K562 (cell line): Measurements from ENCODE around the gene CTF1. TPM values are rescaled to one million over a fixed set of nuclear protein-coding genes. Genes with fewer than 3 reads are reported as not detected.
A peak's percentile ranks its signal among the peaks of the same experiment; 100 is the strongest.

ENCODE experiments used
- AFF4 ChIP-seq: sonication (generic); formaldehyde crosslinking; IDR thresholded peaks from 2 replicates; pipeline ENCODE4 v1.8.0; 2023; ENCODE audit warnings: mild to moderate bottlenecking, missing genetic modification reagents
- HNRNPL ChIP-seq: fragments of 200-400 bp; formaldehyde crosslinking; IDR thresholded peaks from 2 replicates; pipeline ENCODE4 v1.6.1; 2017; ENCODE audit warnings: low read depth, mild to moderate bottlenecking, low read length
- IRF1 ChIP-seq: sonication (generic); formaldehyde crosslinking; IDR thresholded peaks from 2 replicates; pipeline ENCODE4 v1.8.0; 2022; ENCODE audit warnings: missing genetic modification reagents, mild to moderate bottlenecking, borderline replicate concordance
- JUN ChIP-seq, 2 experiments: sonication (generic) in 1 of 2; formaldehyde crosslinking in 1 of 2; IDR thresholded peaks; 2 replicates each; pipeline versions ENCODE4 v1.6.1 to v1.8.0; 2012 to 2022; ENCODE audit warnings: borderline replicate concordance in 2 of 2, mild to moderate bottlenecking in 2 of 2, improper control_type of control experiment in 1 of 2, low read depth in 1 of 2, low read length in 1 of 2, missing genetic modification reagents in 1 of 2
- MNT ChIP-seq, 2 experiments: fragments of 450-650 bp; conservative IDR thresholded peaks; 2 replicates each; pipeline ENCODE4 v1.6.1; 2017; ENCODE audit warnings: mild to moderate bottlenecking in 2 of 2, moderate library complexity in 2 of 2
- MYC ChIP-seq, 2 experiments: fragments of 250-450 bp in 1 of 2; sonication (Bioruptor Pico) in 1 of 2; IDR thresholded peaks; 2 replicates each; pipeline versions ENCODE4 v1.5.1 to v1.6.1; 2012 to 2021; ENCODE audit warnings: low read depth in 2 of 2, borderline replicate concordance in 1 of 2, improper control_type of control experiment in 1 of 2, low read length in 1 of 2, mild to moderate bottlenecking in 1 of 2, moderate library complexity in 1 of 2
- NFYB ChIP-seq: IDR thresholded peaks from 2 replicates; pipeline ENCODE4 v1.6.1; 2011; ENCODE audit warnings: mild to moderate bottlenecking, moderate library complexity; ENCODE audit not compliant: insufficient read length; ENCODE audit errors: extremely low read depth
- POLR2G ChIP-seq: fragments of 200-400 bp; formaldehyde crosslinking; IDR thresholded peaks from 2 replicates; pipeline ENCODE4 v1.6.1; 2017; ENCODE audit warnings: low read depth, mild to moderate bottlenecking, antibody characterized with exemption, low read length, moderate library complexity
- RFX5 ChIP-seq: IDR thresholded peaks from 2 replicates; pipeline ENCODE4 v1.6.1; 2011; ENCODE audit warnings: low read depth, mild to moderate bottlenecking, improper control_type of control experiment, low read length
- SMC3 ChIP-seq: conservative IDR thresholded peaks from 2 replicates; pipeline ENCODE4 v1.6.1; 2011; ENCODE audit warnings: low read depth, low read length, improper control_type of control experiment; ENCODE audit not compliant: insufficient read depth
- TAF7 ChIP-seq: fragments of 450-650 bp; IDR thresholded peaks from 2 replicates; pipeline ENCODE4 v1.6.1; 2016; ENCODE audit warnings: missing genetic modification characterization, missing compliant biosample characterization
- TOE1 ChIP-seq, 2 experiments: fragments of 450-650 bp in 1 of 2; sonication (generic) in 1 of 2; formaldehyde crosslinking in 1 of 2; IDR thresholded peaks; 2 replicates each; pipeline versions ENCODE4 v1.7.1 to v1.8.0; 2016 to 2022; ENCODE audit warnings: borderline replicate concordance in 2 of 2, mild to moderate bottlenecking in 2 of 2, antibody characterized with exemption in 1 of 2, inconsistent platforms in 1 of 2, low read depth in 1 of 2, missing genetic modification reagents in 1 of 2, moderate library complexity in 1 of 2
- VEZF1 ChIP-seq: fragments of 200-800 bp; sonication (Bioruptor generic); IDR thresholded peaks from 2 replicates; pipeline ENCODE4 v1.6.1; 2017; ENCODE audit warnings: missing genetic modification characterization, missing compliant biosample characterization
- ZNF740 ChIP-seq, 3 experiments: fragments of 200-800 bp in 1 of 3; sonication (Bioruptor generic) in 1 of 3; sonication (generic) in 1 of 3; formaldehyde crosslinking in 1 of 3; IDR thresholded peaks; 2 replicates each; pipeline versions ENCODE4 v1.6.1 to v1.8.0; 2016 to 2022; ENCODE audit warnings: mild to moderate bottlenecking in 2 of 3, missing compliant biosample characterization in 2 of 3, missing genetic modification characterization in 2 of 3, missing genetic modification reagents in 1 of 3
- polyA plus RNA-seq, 8 experiments: library from polyadenylated mRNA; depleted of rRNA in 4 of 8; stranded (reverse) in 5 of 8; unstranded in 3 of 8; fragments of >200 nt; fragmentation: Nextera tagmentation in 2 of 8; fragmentation: Illumina TruSeq in 1 of 8; extraction: Ambion mirVana in 2 of 8; extraction: Trizol in 1 of 8; gene quantifications; 2 replicates each; pipeline versions ENCODE4 v1.2.1 to v1.2.3, GENCODE V29; 2011 to 2014; ENCODE audit warnings: inconsistent platforms in 1 of 8, missing spikeins in 1 of 8
- total RNA-seq, 7 experiments: library from RNA; depleted of rRNA in 6 of 7; stranded (reverse); fragments of >200 nt in 6 of 7; fragmentation: Illumina TruSeq in 2 of 7; extraction: Trizol in 2 of 7; gene quantifications; 2 replicates each; pipeline versions ENCODE4 v1.2.1 to v1.2.3, GENCODE V29; 2011 to 2021; ENCODE audit warnings: low replicate concordance in 1 of 7

Gene CTF1
- total and polyA plus RNA-seq, 9 of the 15 experiments (the other 6 are each of a cell fraction or from before 2014, with no cell fraction given) = 0.24 to 2.5 (median 0.44) TPM

GRCh38 chr16:30896261-30896888, at the start of gene CTF1 (continued):
- TF ChIP-seq MYC (IDR thresholded peaks at IDR 0.05; ENCODE audit: low read depth, low read length) (no peak; the same call in 1 of the 2 replicates), MYC (CRISPR knock-in tag; IDR thresholded peaks at IDR 0.05; ENCODE audit: borderline replicate concordance, low read depth) (no peak), ZNF740 (CRISPR knock-in tag; IDR thresholded peaks at IDR 0.05) (peak; percentile 69; the same call in 1 of the 2 replicates), ZNF740 (tag; IDR thresholded peaks at IDR 0.05) (peak in 1 of 2 experiments; percentile 53; a peak in 1 of 4 replicates), SMC3 (0 out of 2 replicates have a peak, but pooled peaks have one; percentile 7), POLR2G (peak; percentile 87), RFX5 (no peak), TOE1 (IDR thresholded peaks at IDR 0.05; ENCODE audit: borderline replicate concordance) (peak; percentile 33; the same call in 1 of the 2 replicates), TOE1 (CRISPR knock-in tag; IDR thresholded peaks at IDR 0.05; ENCODE audit: borderline replicate concordance, low read depth) (no peak), AFF4 (CRISPR knock-in tag) (peak; percentile 41; the same call in 1 of the 2 replicates), TAF7 (tag) (no peak), MNT (conservative IDR thresholded peaks at IDR 0.05) (peak; percentile 8 to 60; a peak in 2 of 4 replicates), NFYB (peak; percentile 72), IRF1 (no peak), JUN (IDR thresholded peaks at IDR 0.05; ENCODE audit: borderline replicate concordance, low read depth, low read length) (peak; percentile 22; the same call in 1 of the 2 replicates), JUN (CRISPR knock-in tag; IDR thresholded peaks at IDR 0.05; ENCODE audit: borderline replicate concordance) (no peak), HNRNPL (no peak), VEZF1 (CRISPR knock-in tag) (peak; percentile 98)
